ENCODE data around the gene CTCF.
"Not testable (repeated sequence)": the region's sequence is repeated elsewhere in the genome, so short reads cannot be mapped to it uniquely, and the experiment has no call there.

Gene CTCF

DNA sequence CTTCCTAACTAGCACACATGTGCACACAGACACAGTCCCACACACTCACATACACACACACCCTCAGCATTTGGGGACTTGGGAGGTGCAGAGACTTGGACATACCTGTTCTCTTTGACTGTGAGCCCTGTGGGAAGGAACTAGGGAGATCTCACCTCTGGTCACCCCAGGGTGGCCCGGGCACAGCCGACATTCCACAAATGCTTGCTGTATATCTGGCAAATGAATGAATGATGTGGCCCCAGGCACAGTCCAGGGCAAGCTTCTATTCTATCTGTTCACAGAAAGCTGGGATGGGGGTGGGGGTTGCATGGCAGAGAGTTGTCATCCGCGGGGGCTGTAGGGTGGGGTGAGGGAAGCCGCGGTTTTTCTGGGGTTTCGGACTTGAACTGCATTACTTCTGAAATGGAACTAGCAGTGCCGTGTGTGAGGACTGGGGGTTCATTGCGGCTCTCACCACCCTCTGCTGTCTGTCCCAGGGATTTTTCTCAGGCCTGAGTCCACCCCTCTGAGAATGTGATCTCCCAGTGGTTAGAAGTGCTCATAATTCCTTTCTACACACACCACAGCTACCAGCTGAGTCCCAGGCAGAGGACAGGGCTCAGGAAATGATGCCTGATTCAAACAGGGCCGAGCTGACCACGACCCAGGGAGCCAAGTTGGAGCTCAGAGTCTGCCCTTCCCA is 37.0 kb upstream of the CTCF start:
- Histone ChIP-seq H3K4me1 (ENCODE audit: control insufficient read depth in 1 of 2, insufficient read depth in 2 of 2, low read length in 2 of 2) (peaks cover 12 to 22% of the 10 kb centered on the region in 2 donors), H3K27me3 (ENCODE audit: control insufficient read depth in 1 of 2, insufficient read depth in 2 of 2, low read length in 2 of 2) (peaks cover 5 to 7% of the 10 kb centered on the region in 2 donors), H3K9me3 (ENCODE audit: control insufficient read depth in 1 of 2, low read length in 2 of 2) (no peaks in the 10 kb centered on the region), H3K4me3 (ENCODE audit: low read depth in 1 of 2, low read length in 2 of 2) (no peak overlapping the region), H3K27ac (ENCODE audit: low read depth, low read length) (no peak overlapping the region), H3K36me3 (ENCODE audit: control insufficient read depth in 1 of 2, insufficient read depth in 2 of 2, low read length in 2 of 2) (no peaks in the 10 kb centered on the region), H3K9ac (ENCODE audit: low read depth in 1 of 2, low read length in 2 of 2) (no peak overlapping the region)

DNA sequence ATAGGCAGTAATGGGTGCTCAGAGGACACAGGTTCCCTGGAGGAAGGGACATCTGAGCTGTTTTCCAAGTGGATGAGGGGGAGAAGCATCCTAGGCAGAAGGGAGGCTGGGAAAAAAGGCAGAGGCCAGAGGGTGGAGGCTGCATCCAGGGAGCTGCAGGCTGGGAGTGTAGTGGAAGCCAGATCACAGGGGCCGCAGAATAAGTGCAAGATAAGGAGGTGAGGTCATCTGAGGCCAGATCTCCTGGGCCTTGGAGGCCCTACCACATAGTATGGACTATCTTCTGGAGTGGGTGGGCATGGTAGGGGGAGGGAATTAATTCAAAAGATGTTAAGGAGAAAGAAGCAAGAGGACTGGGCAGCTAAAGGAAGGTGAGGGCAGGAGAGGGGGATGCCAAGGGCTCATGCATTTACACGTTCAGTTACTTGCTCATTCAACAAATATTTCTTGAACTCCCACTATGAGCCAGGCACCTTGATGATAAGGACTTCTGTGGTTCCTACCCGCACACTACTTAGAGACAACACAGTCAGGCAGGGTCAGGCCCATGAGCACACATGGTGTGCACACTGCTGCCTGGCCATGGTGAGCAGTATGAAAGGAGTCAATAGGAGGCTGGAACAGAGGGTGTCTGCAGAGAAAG is 36.1 kb upstream of the CTCF start:
- Histone ChIP-seq H3K4me3 (ENCODE audit: low read depth in 1 of 2, low read length in 2 of 2) (no peak overlapping the region), H3K9me3 (ENCODE audit: control insufficient read depth in 1 of 2, low read length in 2 of 2) (no peaks in the 10 kb centered on the region), H3K4me1 (ENCODE audit: control insufficient read depth in 1 of 2, insufficient read depth in 2 of 2, low read length in 2 of 2) (peaks cover 20 to 32% of the 10 kb centered on the region in 2 donors), H3K27me3 (ENCODE audit: control insufficient read depth in 1 of 2, insufficient read depth in 2 of 2, low read length in 2 of 2) (peaks cover 10 to 14% of the 10 kb centered on the region in 2 donors), H3K36me3 (ENCODE audit: control insufficient read depth in 1 of 2, insufficient read depth in 2 of 2, low read length in 2 of 2) (no peaks in the 10 kb centered on the region), H3K27ac (ENCODE audit: low read depth, low read length) (no peak overlapping the region), H3K9ac (ENCODE audit: low read depth in 1 of 2, low read length in 2 of 2) (no peak overlapping the region)

DNA sequence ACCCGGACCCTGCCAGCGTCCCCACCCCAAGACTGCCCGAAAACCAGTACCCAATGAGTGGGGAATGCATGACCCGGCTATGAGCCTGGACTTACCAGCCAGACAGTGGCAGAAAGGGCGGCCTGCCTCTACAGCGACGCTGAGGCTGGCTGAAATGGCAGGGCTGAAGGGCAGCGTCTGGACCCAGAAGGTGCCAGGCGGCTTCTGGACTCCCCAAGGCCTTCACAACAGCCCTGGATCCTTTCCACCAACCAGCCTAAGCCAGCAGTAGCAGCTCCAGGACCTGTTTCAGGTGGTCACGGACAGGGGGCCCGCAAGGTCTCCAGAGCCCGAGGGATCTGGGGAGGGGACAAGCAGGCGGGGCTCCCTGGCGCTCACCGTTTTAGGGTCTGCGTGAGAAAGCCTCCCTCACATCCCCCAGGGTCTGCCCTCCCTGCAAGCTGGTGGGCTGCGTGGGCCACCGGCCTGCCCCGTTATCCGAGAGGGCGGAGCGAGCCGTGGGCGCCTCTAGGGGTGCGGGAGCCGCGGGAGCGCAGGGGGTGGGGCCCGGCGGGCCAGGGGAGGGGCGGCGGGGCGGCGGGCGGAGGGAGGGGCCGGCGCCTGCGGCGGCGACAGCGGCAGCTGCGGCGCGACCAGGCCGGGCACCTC is 34.0 kb upstream of the CTCF start, which contains the start of gene RIPOR1:
RIPOR1 (plus strand) TSS at position 608 of the 648 bp plus-strand sequence. CDS start 9,618 bp downstream, outside the sequence.
- H3K9me3 ChIP-seq (ENCODE audit: control insufficient read depth in 1 of 2, low read length in 2 of 2): no peaks in the 10 kb centered on the region
- peaks cover 16 to 31% of the 10 kb centered on the region in 2 donors for H3K4me1 ChIP-seq (ENCODE audit: control insufficient read depth in 1 of 2, insufficient read depth in 2 of 2, low read length in 2 of 2)

DNA sequence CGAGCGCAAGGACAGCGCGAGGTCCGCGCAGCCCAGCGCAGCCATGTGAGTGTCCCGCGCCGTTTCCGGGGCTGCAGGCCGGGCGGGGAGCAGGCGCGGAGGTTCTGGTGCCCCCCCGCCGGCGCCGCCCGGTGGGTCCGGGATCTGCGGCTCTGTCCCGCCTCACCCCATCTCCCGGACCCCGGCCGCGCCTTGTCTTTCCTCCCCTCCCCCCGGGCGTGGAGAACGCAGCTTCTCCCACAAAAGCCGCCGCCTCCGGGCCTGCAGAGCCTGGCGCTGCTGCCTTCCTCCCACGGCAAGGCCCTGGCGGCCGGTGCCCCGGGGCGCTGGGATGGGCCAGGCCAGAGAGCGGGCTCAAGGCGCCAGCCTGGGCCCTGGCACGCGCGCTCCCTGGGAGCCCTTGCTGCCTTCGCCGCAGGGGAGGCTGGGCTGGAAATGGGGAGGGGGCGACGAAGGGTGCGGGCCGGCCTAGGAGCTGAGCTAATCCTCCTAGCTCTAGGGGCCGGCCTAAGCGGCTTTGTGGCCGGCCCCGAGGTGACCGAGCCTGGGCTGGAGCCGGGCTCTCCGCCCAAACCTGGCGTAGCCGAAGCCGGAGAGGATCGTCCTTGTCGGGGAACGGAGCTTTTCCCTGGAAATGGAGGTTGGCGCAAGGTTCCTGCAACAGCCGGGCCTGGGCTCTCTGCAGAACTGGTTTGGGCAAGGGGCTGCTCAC is 33.3 kb upstream of the CTCF start:
- Histone ChIP-seq H3K36me3 (ENCODE audit: control insufficient read depth in 1 of 2, insufficient read depth in 2 of 2, low read length in 2 of 2) (no peaks in the 10 kb centered on the region), H3K27me3 (ENCODE audit: control insufficient read depth in 1 of 2, insufficient read depth in 2 of 2, low read length in 2 of 2) (peaks cover 10 to 14% of the 10 kb centered on the region in 2 donors), H3K4me3 (ENCODE audit: low read depth in 1 of 2, low read length in 2 of 2) (peak overlapping the region; percentile 73 to 74), H3K9me3 (ENCODE audit: control insufficient read depth in 1 of 2, low read length in 2 of 2) (no peaks in the 10 kb centered on the region), H3K27ac (ENCODE audit: low read depth, low read length) (peak overlapping the region; percentile 71), H3K4me1 (ENCODE audit: control insufficient read depth in 1 of 2, insufficient read depth in 2 of 2, low read length in 2 of 2) (peaks cover 16 to 31% of the 10 kb centered on the region in 2 donors), H3K9ac (ENCODE audit: low read depth in 1 of 2, low read length in 2 of 2) (peak overlapping the region; percentile 61 to 68)

More for the DNA sequence above, 34.0 kb upstream of the CTCF start, which contains the start of gene RIPOR1:
- H3K4me3 ChIP-seq (ENCODE audit: low read depth in 1 of 2, low read length in 2 of 2): peak within 1 kb of the TSS; percentile 73 to 74
- peak within 1 kb of the TSS; percentile 61 to 68 for H3K9ac ChIP-seq (ENCODE audit: low read depth in 1 of 2, low read length in 2 of 2)
- no peaks in the 10 kb centered on the region for H3K36me3 ChIP-seq (ENCODE audit: control insufficient read depth in 1 of 2, insufficient read depth in 2 of 2, low read length in 2 of 2)
- peak within 1 kb of the TSS; percentile 71 for H3K27ac ChIP-seq (ENCODE audit: low read depth, low read length)
- H3K27me3 ChIP-seq (ENCODE audit: control insufficient read depth in 1 of 2, insufficient read depth in 2 of 2, low read length in 2 of 2): peaks cover 10 to 14% of the 10 kb centered on the region in 2 donors

DNA sequence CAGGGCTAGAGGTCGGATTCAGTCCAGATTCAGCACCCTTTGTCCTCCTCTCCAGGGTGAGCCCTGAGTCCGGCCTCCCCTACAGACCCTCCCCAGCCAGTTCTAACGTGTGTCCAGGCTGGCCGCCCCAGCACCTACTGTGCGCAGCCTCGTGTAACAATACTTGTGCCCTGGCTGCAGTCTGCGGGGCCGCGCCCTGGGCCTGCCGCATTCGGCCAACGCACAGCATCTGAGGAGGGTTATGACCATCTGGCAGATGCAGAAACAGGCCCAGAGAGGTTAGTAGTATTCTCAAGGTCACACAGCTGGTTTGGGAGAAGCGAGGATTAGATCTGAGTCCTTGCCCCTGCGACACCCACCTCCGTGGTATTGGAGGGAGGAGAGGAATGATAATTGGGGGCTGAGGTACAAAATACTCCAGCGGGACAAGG is 32.7 kb upstream of the CTCF start:
- Histone ChIP-seq H3K27ac (ENCODE audit: low read depth, low read length) (peak overlapping the region; percentile 71), H3K4me3 (ENCODE audit: low read depth in 1 of 2, low read length in 2 of 2) (peak overlapping the region; percentile 73 to 74), H3K4me1 (ENCODE audit: control insufficient read depth in 1 of 2, insufficient read depth in 2 of 2, low read length in 2 of 2) (peaks cover 16 to 31% of the 10 kb centered on the region in 2 donors), H3K27me3 (ENCODE audit: control insufficient read depth in 1 of 2, insufficient read depth in 2 of 2, low read length in 2 of 2) (peaks cover 10 to 14% of the 10 kb centered on the region in 2 donors), H3K9ac (ENCODE audit: low read depth in 1 of 2, low read length in 2 of 2) (peak overlapping the region; percentile 61 to 68), H3K36me3 (ENCODE audit: control insufficient read depth in 1 of 2, insufficient read depth in 2 of 2, low read length in 2 of 2) (no peaks in the 10 kb centered on the region), H3K9me3 (ENCODE audit: control insufficient read depth in 1 of 2, low read length in 2 of 2) (no peaks in the 10 kb centered on the region)

DNA sequence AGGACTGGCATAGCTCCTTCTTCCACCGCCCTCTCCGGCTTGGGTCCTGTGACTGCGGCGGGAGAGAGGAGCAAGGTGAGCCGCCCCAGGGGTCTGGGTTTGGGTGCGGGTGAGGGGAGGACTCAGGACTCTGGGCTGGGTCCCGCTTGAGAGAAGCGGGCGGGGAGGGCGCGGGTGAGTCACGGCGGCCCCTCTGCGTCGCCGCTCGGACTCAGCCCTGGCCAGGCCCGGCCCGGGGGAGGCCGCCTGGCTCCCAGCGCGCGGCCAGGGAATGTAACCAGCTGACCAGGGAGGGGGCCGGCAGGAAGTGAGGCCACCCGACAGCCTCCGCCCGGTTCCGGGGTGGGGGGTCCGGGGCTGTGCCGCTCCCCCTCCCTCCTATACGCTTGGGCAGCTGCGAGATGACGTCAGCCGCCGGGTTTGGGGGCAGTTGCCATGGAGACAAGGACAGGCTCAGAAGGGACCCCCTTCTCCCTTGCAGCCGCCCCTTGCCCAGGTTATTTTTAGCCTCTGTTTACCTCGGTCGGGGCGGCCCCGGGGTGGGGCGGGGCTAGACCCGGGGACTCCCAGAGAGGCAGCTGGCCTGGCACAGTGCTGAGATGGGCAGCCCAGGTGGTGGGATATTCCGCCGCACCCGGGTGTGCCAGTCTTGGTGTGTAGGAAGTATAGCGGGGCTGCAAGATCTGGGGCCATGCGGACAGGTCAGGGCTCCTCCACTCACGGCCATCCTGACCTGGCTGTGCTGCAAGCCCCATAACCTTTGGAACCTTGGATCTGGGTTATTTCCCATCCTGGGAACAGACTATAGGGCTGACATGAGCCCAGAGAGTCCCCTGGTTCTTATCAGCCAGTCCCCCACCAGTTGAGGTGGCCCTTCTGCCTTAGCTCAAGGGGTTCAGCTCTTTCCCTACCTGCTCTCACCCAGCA is 32.0 kb upstream of the CTCF start:
- H3K27ac ChIP-seq (ENCODE audit: low read depth, low read length): peak overlapping the region; percentile 71
- H3K9me3 ChIP-seq (ENCODE audit: control insufficient read depth in 1 of 2, low read length in 2 of 2): no peaks in the 10 kb centered on the region
- H3K27me3 ChIP-seq (ENCODE audit: control insufficient read depth in 1 of 2, insufficient read depth in 2 of 2, low read length in 2 of 2): peaks cover 10 to 14% of the 10 kb centered on the region in 2 donors
- H3K9ac ChIP-seq (ENCODE audit: low read depth in 1 of 2, low read length in 2 of 2): peak overlapping the region; percentile 61 to 68
- H3K4me1 ChIP-seq (ENCODE audit: control insufficient read depth in 1 of 2, insufficient read depth in 2 of 2, low read length in 2 of 2): peaks cover 16 to 31% of the 10 kb centered on the region in 2 donors
- no peaks in the 10 kb centered on the region for H3K36me3 ChIP-seq (ENCODE audit: control insufficient read depth in 1 of 2, insufficient read depth in 2 of 2, low read length in 2 of 2)
- peak overlapping the region; percentile 73 to 74 for H3K4me3 ChIP-seq (ENCODE audit: low read depth in 1 of 2, low read length in 2 of 2)

DNA sequence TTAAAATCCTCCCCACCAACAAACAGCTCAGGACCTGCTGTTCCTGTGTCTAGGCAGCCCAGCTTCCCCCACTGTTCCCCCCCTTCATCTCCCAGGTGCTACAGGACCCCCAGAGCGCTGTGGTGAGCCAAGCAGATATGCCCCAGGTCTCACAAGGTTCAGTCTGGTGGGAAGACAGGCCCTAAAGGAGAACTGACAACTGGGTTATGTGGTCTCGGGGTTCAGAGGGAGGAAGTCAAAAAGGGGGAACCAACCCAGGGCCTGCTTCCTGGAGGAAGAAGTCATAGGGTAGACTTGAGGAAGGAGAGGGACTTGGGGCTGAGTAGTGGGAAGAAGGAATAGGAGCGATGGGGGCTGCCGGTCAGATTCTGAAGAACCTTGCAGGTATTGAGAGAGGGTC is 31.1 kb upstream of the CTCF start:
- Histone ChIP-seq H3K9ac (ENCODE audit: low read depth in 1 of 2, low read length in 2 of 2) (no peak overlapping the region), H3K4me3 (ENCODE audit: low read depth in 1 of 2, low read length in 2 of 2) (peak overlapping the region; percentile 0 to 4)

DNA sequence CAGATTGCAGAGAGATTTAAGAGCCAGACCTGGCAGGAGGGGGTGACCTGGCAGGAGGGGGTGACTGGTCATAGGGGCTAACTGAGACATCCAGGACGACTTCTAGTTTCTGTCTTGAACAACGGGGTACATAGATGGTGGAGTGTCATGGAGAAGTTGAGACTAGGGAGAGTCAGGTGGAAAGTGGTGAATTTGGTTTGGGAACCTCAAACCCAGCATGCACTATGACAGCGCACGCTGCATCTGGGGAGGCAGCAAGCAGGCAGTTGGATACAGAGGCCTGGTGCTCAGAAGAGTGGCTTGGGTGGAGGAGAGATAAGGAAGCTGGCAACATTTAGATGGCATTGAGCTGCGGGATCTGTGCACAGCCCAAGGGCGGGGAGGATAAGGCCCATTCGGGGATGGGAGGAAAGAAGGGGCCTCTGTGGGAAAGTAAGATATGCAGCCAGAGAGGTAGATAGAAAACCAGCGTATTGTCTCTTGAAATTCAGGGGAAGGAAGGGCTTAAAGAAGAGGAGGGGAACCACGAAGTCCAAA is 29.2 kb upstream of the CTCF start:
- no peak overlapping the region for H3K27ac ChIP-seq (ENCODE audit: low read depth, low read length)
- no peaks in the 10 kb centered on the region for H3K9me3 ChIP-seq (ENCODE audit: control insufficient read depth in 1 of 2, low read length in 2 of 2)
- peaks cover 16 to 36% of the 10 kb centered on the region in 2 donors for H3K4me1 ChIP-seq (ENCODE audit: control insufficient read depth in 1 of 2, insufficient read depth in 2 of 2, low read length in 2 of 2)
- H3K36me3 ChIP-seq (ENCODE audit: control insufficient read depth in 1 of 2, insufficient read depth in 2 of 2, low read length in 2 of 2): no peaks in the 10 kb centered on the region
- no peak overlapping the region for H3K4me3 ChIP-seq (ENCODE audit: low read depth in 1 of 2, low read length in 2 of 2)
- H3K9ac ChIP-seq (ENCODE audit: low read depth in 1 of 2, low read length in 2 of 2): no peak overlapping the region
- peaks cover 14 to 17% of the 10 kb centered on the region in 2 donors for H3K27me3 ChIP-seq (ENCODE audit: control insufficient read depth in 1 of 2, insufficient read depth in 2 of 2, low read length in 2 of 2)

More for the DNA sequence above, 31.1 kb upstream of the CTCF start:
- no peaks in the 10 kb centered on the region for H3K9me3 ChIP-seq (ENCODE audit: control insufficient read depth in 1 of 2, low read length in 2 of 2)
- H3K36me3 ChIP-seq (ENCODE audit: control insufficient read depth in 1 of 2, insufficient read depth in 2 of 2, low read length in 2 of 2): no peaks in the 10 kb centered on the region
- peaks cover 14% of the 10 kb centered on the region in 2 donors for H3K27me3 ChIP-seq (ENCODE audit: control insufficient read depth in 1 of 2, insufficient read depth in 2 of 2, low read length in 2 of 2)
- no peak overlapping the region for H3K27ac ChIP-seq (ENCODE audit: low read depth, low read length)
- H3K4me1 ChIP-seq (ENCODE audit: control insufficient read depth in 1 of 2, insufficient read depth in 2 of 2, low read length in 2 of 2): peaks cover 16 to 31% of the 10 kb centered on the region in 2 donors

DNA sequence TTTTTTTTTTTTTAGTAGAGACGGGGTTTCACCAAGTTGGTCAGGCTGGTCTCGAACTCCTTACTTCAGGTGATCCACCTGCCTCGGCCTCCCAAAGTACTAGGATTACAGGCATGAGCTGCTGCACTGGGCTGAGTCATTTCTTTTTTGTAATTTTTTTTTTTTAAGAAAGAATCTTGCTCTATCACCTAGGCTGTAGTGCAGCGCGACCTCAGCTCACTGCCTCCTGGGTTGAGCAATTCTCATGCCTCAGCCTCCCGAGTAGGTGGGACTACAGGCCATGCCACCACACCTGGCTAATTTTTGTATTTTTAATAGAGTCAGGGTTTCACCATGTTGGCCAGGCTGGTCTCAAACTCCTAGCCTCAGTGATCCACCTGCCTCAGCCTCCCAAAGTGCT is 28.3 kb upstream of the CTCF start:
- Histone ChIP-seq H3K27me3 (ENCODE audit: control insufficient read depth in 1 of 2, insufficient read depth in 2 of 2, low read length in 2 of 2) (peaks cover 14 to 17% of the 10 kb centered on the region in 2 donors), H3K4me1 (ENCODE audit: control insufficient read depth in 1 of 2, insufficient read depth in 2 of 2, low read length in 2 of 2) (peaks cover 21 to 39% of the 10 kb centered on the region in 2 donors)
- not testable (repeated sequence) for H3K36me3 ChIP-seq (ENCODE audit: control insufficient read depth in 1 of 2, insufficient read depth in 2 of 2, low read length in 2 of 2); H3K9ac ChIP-seq (ENCODE audit: low read depth in 1 of 2, low read length in 2 of 2); H3K9me3 ChIP-seq (ENCODE audit: control insufficient read depth in 1 of 2, low read length in 2 of 2); H3K27ac ChIP-seq (ENCODE audit: low read depth, low read length); H3K4me3 ChIP-seq (ENCODE audit: low read depth in 1 of 2, low read length in 2 of 2)
